Measurements from ENCODE around the gene GLP2R. TPM values are rescaled to one million over a fixed set of nuclear protein-coding genes. Genes with fewer than 3 reads are reported as not detected.

GLP2R gene
- total and polyA plus RNA-seq, 2 of the 8 experiments (the other 6 are each of a cell fraction or from before 2014, with no cell fraction given) = not detected

DNA sequence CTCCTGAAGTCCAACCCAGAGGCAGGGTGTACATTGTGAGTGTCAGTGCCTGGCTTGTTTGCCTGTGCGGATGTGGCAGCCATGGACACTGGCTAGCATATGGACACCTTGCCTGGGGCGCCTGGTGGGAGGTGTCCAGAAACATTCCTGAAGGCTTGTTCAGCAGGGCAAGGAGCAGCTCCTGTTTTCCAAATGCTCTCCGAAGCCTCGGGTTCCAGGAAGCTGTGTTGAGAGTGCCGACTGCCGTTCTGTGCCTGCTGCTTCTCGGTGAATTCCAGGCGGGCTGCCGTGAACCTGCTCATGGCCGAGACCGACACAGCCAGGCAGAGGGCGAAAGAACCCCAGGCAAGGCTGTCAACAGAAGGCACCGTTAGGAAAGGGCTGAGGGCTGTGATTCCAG is 23.4 kb upstream of the GLP2R start (continued):
- TF ChIP-seq SP2 (IDR thresholded peaks at IDR 0.05; ENCODE audit: low read length) (no peak), EZH2 (IDR thresholded peaks at IDR 0.05; ENCODE audit: low read depth, low read length, severe bottlenecking) (no peak)
- TF ChIP-seq, protein P1, sequence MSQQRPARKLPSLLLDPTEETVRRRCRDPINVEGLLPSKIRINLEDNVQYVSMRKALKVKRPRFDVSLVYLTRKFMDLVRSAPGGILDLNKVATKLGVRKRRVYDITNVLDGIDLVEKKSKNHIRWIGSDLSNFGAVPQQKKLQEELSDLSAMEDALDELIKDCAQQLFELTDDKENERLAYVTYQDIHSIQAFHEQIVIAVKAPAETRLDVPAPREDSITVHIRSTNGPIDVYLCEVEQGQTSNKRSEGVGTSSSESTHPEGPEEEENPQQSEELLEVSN (IDR thresholded peaks at IDR 0.05) = no peak
- TF ChIP-seq, protein P2, sequence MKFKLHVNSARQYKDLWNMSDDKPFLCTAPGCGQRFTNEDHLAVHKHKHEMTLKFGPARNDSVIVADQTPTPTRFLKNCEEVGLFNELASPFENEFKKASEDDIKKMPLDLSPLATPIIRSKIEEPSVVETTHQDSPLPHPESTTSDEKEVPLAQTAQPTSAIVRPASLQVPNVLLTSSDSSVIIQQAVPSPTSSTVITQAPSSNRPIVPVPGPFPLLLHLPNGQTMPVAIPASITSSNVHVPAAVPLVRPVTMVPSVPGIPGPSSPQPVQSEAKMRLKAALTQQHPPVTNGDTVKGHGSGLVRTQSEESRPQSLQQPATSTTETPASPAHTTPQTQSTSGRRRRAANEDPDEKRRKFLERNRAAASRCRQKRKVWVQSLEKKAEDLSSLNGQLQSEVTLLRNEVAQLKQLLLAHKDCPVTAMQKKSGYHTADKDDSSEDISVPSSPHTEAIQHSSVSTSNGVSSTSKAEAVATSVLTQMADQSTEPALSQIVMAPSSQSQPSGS (IDR thresholded peaks at IDR 0.05; ENCODE audit: low read length) = no peak

Measured in H1 (cell line).